ENCODE measurements around the gene TMEM150A. TPM values are rescaled to one million over a fixed set of nuclear protein-coding genes. Genes with fewer than 3 reads are reported as not detected.

TMEM150A gene
- total and polyA plus RNA-seq, 12 donors: 7.6 to 21.1 (median 10.1) TPM

DNA sequence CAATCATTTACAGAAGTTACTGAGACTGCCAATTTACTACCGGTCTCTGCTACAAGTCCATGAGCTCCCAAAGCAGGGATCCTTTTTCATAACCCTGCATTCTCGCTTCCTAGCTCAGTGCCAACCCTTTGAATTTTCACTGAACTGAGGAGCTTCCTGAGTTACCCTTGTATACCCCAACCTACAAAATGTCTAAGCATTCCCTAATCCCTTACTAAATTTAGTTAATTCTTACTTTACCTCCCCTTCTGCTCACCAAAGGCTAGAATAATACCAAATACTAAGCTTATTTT, 53.9 kb downstream of the TMEM150A start:
- Histone ChIP-seq H3K27me3 (no peaks in the 10 kb centered on the region), H3K4me1 (peaks cover 0 to 27% (median 7%) of the 10 kb centered on the region in 9 donors), H3K9me3 (no peaks in the 10 kb centered on the region), H3K36me3 (peaks cover 0 to 99% (median 48%) of the 10 kb centered on the region in 9 donors), H3K27ac (peak overlapping the region in 2 of 10 donors; percentile 0 to 19), H3K4me3 (no peak overlapping the region)
- 64 to 67% methylated on average over 2 of the region's 2 CpGs for WGBS, 2 donors
- intact Hi-C loops (cut with DNase I): no loop called here
- ATAC-seq (peak in 1 of 8 donors; percentile 2), DNase-seq (no peak)
- TF ChIP-seq, protein P1, sequence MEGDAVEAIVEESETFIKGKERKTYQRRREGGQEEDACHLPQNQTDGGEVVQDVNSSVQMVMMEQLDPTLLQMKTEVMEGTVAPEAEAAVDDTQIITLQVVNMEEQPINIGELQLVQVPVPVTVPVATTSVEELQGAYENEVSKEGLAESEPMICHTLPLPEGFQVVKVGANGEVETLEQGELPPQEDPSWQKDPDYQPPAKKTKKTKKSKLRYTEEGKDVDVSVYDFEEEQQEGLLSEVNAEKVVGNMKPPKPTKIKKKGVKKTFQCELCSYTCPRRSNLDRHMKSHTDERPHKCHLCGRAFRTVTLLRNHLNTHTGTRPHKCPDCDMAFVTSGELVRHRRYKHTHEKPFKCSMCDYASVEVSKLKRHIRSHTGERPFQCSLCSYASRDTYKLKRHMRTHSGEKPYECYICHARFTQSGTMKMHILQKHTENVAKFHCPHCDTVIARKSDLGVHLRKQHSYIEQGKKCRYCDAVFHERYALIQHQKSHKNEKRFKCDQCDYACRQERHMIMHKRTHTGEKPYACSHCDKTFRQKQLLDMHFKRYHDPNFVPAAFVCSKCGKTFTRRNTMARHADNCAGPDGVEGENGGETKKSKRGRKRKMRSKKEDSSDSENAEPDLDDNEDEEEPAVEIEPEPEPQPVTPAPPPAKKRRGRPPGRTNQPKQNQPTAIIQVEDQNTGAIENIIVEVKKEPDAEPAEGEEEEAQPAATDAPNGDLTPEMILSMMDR (IDR thresholded peaks at IDR 0.05): no peak

Other genes starting within 250 kb of the TMEM150A start
- 10 to 100 TPM; 27.9 to 87.4 (median 35.6) TPM for gene RETSAT, start 248.2 kb downstream of the TMEM150A start, total RNA-seq
- 10 to 100 TPM; 20.3 to 52.4 TPM for gene RETSAT, start 248.2 kb downstream of the TMEM150A start, polyA plus RNA-seq
- gene ELMOD3, start 247.9 kb downstream of the TMEM150A start, total RNA-seq: 10 to 100 TPM in 1 of 10 donors, 1 to 10 TPM in 9; 7.3 to 12.5 (median 8.8) TPM
- 10 to 100 TPM; 11.4 to 23.8 TPM for gene ELMOD3, start 247.9 kb downstream of the TMEM150A start, polyA plus RNA-seq
- gene CAPG, start 192.3 kb downstream of the TMEM150A start, total RNA-seq: 10 to 100 TPM in 1 of 10 donors, 1 to 10 TPM in 8, under 1 TPM in 1; 0.83 to 30.4 (median 5.9) TPM
- 10 to 100 TPM in 1 of 2 donors, 1 to 10 TPM in 1; 8.8 to 17.1 TPM for gene CAPG, start 192.3 kb downstream of the TMEM150A start, polyA plus RNA-seq
- gene SH2D6, start 184.0 kb downstream of the TMEM150A start, total RNA-seq: under 1 TPM in 1 of 10 donors, not detected in 9; 0.72 TPM
- under 1 TPM; 0.06 to 0.51 TPM for gene SH2D6, start 184.0 kb downstream of the TMEM150A start, polyA plus RNA-seq
- 100 to 1,000 TPM in 8 of 10 donors, 10 to 100 TPM in 2; 94.5 to 460 (median 129) TPM for gene MAT2A, start 63.5 kb downstream of the TMEM150A start, total RNA-seq
- gene MAT2A, start 63.5 kb downstream of the TMEM150A start, polyA plus RNA-seq: 10 to 100 TPM; 81.7 to 93.4 TPM
- 10 to 100 TPM; 18.2 to 31.1 (median 21.6) TPM for gene GGCX, start 41.2 kb downstream of the TMEM150A start, total RNA-seq
- 10 to 100 TPM; 14.0 to 24.5 TPM for gene GGCX, start 41.2 kb downstream of the TMEM150A start, polyA plus RNA-seq
- 10 to 100 TPM in 5 of 10 donors, 1 to 10 TPM in 5; 4.9 to 56.8 (median 9.2) TPM for gene VAMP8, start 25.1 kb downstream of the TMEM150A start, total RNA-seq
- gene VAMP8, start 25.1 kb downstream of the TMEM150A start, polyA plus RNA-seq: 10 to 100 TPM; 16.4 to 26.6 TPM
- 100 to 1,000 TPM in 1 of 10 donors, 10 to 100 TPM in 9; 25.8 to 146 (median 35.5) TPM for gene VAMP5, start 18.3 kb downstream of the TMEM150A start, total RNA-seq
- 100 to 1,000 TPM in 1 of 2 donors, 10 to 100 TPM in 1; 79.6 to 131 TPM for gene VAMP5, start 18.3 kb downstream of the TMEM150A start, polyA plus RNA-seq
- 100 to 1,000 TPM in 1 of 10 donors, 10 to 100 TPM in 9; 74.7 to 117 (median 82.2) TPM for gene RNF181, start 7.0 kb downstream of the TMEM150A start, total RNA-seq
- 100 to 1,000 TPM; 140 to 282 TPM for gene RNF181, start 7.0 kb downstream of the TMEM150A start, polyA plus RNA-seq
- 10 to 100 TPM; 25.0 to 39.0 (median 33.7) TPM for gene C2orf68, start 9.4 kb upstream of the TMEM150A start, total RNA-seq
- 10 to 100 TPM; 14.2 to 47.0 TPM for gene C2orf68, start 9.4 kb upstream of the TMEM150A start, polyA plus RNA-seq
- 10 to 100 TPM; 24.5 to 35.8 (median 29.3) TPM for gene USP39, start 13.5 kb upstream of the TMEM150A start, total RNA-seq
- 10 to 100 TPM; 19.9 to 36.5 TPM for gene USP39, start 13.5 kb upstream of the TMEM150A start, polyA plus RNA-seq
- under 1 TPM in 1 of 10 donors, not detected in 9; 0.62 TPM for gene SFTPB, start 65.5 kb upstream of the TMEM150A start, total RNA-seq
- 1 to 10 TPM in 1 of 2 donors, not detected in 1; 1.2 TPM for gene SFTPB, start 65.5 kb upstream of the TMEM150A start, polyA plus RNA-seq
- gene GNLY, start 91.7 kb upstream of the TMEM150A start, total RNA-seq: 10 to 100 TPM in 1 of 10 donors, 1 to 10 TPM in 5, under 1 TPM in 4; 0.17 to 43.2 (median 1.2) TPM
- gene GNLY, start 91.7 kb upstream of the TMEM150A start, polyA plus RNA-seq: 1 to 10 TPM; 1.2 to 3.1 TPM
- gene ATOH8, start 151.3 kb upstream of the TMEM150A start, total RNA-seq: 10 to 100 TPM in 9 of 10 donors, 1 to 10 TPM in 1; 8.7 to 33.4 (median 15.2) TPM
- gene ATOH8, start 151.3 kb upstream of the TMEM150A start, polyA plus RNA-seq: 10 to 100 TPM; 35.2 to 45.9 TPM

All from heart right ventricle (tissue), 16 donors.